ENCODE measurements around the gene EPAS1.

GRCh38 chr2:46333912-46334311 is 36.7 kb downstream of the EPAS1 start:
- TF ChIP-seq YY1 (IDR thresholded peaks at IDR 0.05; ENCODE audit: insufficient read depth, insufficient read length) (no peak), ZNF274 (IDR thresholded peaks at IDR 0.05; ENCODE audit: low read depth, low read length) (no peak), SUZ12 (IDR thresholded peaks at IDR 0.05; ENCODE audit: extremely low read depth, insufficient read depth, insufficient read length) (no peak)
